Activated CD4-positive, alpha-beta T cell treated with anti-CD3 and anti-CD28 coated beads for 4 hours (primary cell): ENCODE results near the gene SCUBE1.

Source experiments
- DNase-seq, 2 donors: peaks; one replicate each; pipeline ENCODE4 v3.0.0-alpha.2; 2020

Gene SCUBE1

DNA sequence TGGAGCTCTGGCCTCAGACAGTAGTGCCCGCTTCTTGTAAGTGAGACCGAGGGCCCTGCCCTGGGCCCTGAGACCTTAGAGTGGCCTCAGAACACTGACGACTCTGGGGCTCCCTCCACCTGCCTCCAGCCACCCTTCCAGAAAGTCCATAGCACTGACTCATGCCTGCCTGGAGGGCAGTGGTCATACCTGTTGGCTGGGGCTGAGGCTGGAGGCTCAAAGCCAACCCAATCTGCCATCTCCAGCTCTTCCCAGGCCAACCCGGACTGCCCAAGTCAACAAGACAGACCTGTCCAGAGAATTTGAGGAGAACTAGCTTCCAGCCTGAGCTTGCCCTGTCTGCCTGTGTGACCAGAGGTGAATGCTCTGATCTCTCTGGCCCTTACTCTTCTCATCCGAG lies 89.3 kb downstream of the SCUBE1 start:
- DNase-seq, result no peak

DNA sequence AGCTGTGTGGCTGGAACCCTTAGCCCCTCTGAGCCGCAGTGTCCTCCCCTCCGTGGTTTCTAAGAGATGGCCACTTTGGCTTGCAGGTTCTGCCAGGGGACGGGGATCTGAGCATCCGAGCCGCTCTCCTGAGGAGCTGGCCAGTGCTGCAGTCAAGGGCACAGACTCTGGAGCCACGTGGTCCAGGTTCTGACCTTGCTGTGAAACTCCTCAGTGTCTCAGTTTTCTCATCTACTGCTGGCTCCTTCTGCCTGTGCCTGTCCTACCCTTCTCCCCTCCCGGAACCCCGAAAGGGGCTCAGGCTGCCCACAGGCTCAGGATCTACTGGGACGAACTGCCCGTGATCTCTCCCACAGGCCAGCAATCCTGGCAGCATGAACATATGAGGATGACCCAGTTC lies 90.9 kb downstream of the SCUBE1 start:
- no peak for DNase-seq

GRCh38 chr22:43249789-43250471 lies 93.2 kb downstream of the SCUBE1 start:
- DNase-seq, result no peak

DNA sequence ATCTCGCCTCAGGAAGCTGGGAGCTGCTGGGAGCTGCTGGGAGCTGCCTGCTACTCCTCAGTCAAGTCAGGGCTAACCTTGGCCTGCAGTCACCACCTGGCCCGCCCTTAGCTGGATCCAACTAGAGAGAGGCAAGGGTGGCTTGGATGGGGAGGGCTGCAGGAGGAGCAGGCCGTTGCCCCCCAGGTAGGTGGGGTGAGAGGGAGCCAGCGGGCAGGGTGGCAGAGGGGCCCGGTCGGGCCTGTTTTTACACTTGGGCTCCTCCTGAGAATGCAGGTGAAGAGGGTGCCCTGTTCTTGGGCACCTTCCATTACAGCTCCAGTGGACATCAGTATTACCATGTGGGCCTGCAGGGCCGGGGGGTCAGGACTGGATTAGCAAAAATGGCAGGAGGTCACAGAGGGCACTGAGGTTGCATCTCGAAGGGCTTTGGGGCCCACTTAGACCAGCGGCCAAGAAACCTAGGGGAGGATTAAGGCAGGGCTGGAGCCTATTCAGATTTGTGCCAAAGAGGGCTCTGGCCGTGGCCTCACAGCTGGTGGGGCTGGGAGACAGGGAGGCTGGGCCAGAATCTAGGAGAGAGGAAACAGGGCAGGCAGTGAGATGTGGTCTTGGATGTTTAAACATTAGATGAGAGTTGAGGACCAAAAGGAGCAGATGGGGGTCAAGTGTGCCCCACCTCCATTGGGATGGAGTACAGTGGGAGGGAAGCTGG lies 95.5 kb downstream of the SCUBE1 start:
- DNase-seq, result no peak

DNA sequence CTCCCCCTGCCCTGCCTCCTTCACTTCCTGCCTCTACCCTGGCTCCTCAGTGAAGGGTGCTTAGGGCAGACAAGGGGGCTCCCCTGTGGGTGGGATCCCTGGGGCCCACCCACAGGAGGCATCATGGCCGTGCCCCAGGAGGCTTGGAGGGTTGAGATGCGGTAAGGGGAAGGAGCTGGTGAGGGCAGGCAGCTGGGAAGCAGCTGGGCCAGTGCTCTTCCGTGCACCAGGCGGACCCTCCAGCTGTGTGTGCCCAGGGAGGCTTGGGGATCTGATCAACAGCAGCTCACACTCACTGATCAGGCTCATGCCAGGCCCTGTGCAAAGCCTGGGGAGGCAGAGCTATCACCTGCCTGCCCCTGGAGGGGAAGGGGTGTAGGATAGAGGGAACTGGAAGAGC lies 97.0 kb downstream of the SCUBE1 start:
- DNase-seq, result no peak

DNA sequence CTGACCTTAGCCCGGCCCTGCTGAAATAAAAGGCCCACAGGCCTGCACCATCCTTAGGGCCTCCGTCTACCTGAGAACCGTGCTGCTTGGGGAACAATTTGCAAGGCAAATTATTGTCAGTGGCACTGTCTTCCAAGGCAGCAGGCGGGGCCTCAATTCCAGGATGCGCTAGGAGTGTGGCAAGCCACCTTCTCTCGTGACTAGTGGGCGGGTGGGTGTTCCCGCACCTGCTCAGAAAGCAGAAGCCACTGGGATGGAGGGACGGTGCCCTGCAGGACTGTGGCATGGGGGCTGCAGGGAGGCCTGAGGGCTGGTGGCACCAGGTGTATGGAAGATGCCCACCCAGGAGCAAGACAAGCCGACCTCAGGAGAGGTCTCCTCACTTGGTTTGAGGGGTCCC lies 97.5 kb downstream of the SCUBE1 start:
- DNase-seq, result no peak

GRCh38 chr22:43244803-43245527 lies 98.2 kb downstream of the SCUBE1 start:
- no peak for DNase-seq

DNA sequence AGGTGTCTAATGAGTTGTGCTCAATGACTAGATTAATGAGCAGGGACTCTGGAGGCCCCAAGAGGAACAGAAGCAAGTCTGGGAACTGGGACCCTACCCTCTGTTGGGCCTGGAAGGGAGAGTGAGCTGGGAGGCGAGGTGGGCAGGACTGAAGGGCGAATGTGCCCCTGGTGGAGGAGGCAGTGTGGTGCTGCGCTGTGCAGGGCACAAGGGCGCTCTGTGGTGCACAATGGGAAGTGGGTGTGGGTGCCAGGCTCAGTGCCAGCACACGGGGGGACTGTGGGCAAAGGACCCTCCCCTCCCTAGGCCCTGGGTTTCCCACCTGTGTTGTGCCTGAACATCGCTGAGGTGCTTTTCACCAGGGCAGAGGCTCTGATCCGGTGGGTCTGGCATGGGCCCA lies 98.8 kb downstream of the SCUBE1 start:
- DNase-seq, result no peak

DNA sequence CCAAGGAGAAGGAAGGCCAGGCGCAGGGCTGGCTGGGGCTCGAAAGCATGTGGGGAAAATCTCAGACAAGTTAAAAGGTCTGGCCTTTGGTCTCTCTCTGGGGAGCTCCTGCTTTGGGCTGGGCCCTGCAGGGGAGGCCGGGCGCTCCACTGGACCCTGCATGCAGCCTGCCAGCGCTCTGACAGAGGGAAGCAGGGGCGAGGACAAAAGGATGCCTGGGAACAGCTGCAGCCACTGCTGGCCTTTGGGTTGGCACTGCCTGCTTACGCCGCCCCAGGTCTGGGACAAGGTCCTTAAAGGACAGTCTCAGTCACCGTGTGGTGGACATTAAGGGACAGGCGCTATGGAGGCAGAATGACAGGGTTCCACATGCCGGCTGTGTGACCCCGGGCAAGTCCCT lies 99.8 kb downstream of the SCUBE1 start:
- no peak for DNase-seq

DNA sequence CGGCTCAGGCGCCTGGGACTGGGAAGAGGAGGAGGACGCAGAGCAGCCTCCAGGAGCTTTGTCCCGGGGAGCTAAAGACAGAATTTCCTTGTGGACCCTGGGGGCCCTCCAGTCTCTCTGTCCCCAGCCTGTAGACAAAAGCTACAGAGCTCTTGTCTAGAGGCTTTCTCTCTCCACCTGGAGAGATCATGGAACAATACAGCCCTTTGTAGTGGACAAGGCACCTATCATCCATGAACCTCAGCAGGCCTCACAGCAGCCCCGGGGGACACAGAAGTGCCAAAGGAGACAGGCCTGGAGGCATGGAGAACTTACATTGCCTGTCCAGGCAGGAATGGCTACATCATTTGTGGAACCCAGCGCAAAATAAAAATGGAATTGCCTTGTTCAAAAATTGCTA lies 100.5 kb downstream of the SCUBE1 start:
- no peak for DNase-seq

DNA sequence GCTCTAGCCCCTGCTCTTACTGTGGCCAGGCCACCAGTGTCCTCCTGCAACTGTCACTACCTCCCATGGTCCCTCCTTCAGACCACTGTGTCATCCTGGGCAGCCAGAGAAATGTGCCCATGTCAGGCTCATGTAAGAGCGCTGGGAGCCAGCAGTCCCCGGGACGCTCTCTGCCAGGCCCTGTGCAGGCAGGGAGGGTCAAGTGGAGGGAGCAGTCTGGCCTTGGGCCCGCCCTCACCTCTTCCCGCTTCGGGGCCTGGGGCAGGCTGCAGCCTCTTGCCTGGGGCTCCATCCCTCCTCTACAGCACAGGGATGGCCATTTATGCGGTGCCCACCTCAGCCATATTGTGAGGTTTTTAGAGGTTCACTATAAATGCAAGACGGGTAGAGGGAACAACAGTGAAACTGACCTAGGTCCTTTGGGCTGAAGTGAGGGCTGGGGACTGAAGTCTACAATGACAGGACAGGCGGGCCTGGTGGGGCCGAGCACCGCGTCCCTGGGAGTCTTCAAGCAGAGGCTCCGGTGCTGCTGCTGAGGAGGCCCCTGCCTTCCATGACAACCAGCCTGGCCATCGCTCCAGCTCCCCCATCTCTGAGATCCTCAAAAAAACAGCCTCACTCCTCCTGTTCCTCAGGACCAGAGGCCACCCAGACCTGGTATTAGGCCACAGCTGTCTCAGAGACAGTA lies 101.3 kb downstream of the SCUBE1 start:
- no peak for DNase-seq

DNA sequence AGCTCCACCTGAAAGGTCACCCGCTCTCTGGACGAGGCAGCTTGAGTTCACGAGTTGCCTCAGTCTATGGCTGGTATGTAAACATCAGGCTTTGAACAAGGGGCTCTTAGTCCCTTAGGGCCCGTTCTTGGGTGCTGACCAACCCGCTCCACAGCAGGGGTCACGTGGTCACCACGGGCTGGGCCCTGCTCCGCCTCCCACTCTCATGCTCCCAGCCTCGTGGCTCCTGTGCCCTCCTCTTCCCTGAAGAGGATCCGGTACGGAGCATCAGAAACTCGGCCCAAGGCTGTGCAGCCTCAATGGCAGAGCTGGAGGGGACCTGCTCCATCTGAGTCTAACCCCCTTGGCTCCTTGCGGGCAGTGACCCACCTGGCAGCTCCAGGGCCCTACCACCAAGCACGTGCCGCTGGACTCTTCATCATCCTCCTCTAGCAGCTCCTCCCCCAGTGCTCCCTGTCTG lies 102.0 kb downstream of the SCUBE1 start:
- DNase-seq, result no peak

- no peak for DNase-seq
Measured at GRCh38 chr22:43240614-43241013, 102.6 kb downstream of the SCUBE1 start.

- DNase-seq, result no peak
Measured at GRCh38 chr22:43239956-43240355, 103.2 kb downstream of the SCUBE1 start.

GRCh38 chr22:43239193-43239780 lies 103.9 kb downstream of the SCUBE1 start:
- DNase-seq, result no peak

GRCh38 chr22:43238526-43239006 lies 104.6 kb downstream of the SCUBE1 start:
- no peak for DNase-seq

- no peak for DNase-seq
Measured at GRCh38 chr22:43237280-43237679, 105.9 kb downstream of the SCUBE1 start.

- no peak for DNase-seq
Measured at GRCh38 chr22:43236411-43237166, 106.6 kb downstream of the SCUBE1 start.

GRCh38 chr22:43235445-43236409 lies 107.4 kb downstream of the SCUBE1 start:
- DNase-seq, result no peak

DNA sequence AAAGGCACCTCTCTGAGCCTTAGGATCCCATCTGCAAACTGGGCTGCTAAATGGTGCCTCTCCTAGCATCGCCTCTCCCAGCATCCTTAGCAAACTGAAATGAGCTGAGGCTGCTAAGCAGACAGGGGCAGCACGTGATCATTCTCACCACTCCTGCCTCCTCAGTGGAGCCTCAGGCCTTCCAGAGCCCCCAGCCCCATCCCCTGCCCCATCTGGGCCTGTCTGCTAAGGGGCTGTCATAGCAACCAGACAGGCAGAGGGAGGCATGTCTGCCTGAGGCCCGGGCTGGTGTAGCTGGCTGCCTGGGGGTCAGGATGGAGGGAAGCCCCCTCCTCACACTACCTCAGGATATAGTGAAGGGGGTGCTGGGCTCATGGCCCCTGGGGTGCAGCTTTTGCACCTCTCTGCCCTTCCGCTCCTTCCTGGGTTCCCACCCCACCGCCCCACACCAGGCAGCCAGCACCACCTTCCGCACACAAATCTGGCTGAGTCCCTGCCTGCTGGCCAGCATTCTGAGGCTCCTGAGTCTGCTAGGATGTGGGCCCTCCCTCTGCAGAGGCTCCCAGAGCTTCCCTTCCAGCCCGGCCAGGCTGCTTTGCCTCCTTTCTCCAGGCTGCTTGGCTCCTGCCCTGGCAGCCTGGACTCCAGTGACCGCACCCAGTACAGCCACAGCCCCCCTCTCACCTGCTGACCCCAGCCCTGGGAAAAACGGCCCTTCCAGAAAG lies 108.7 kb downstream of the SCUBE1 start:
- DNase-seq, result no peak
